ENCODE results near the gene ANAPC1. TPM values are rescaled to one million over a fixed set of nuclear protein-coding genes. Genes with fewer than 3 reads are reported as not detected.
"Not testable (repeated sequence)": the region's sequence is repeated elsewhere in the genome, so short reads cannot be mapped to it uniquely, and the experiment has no call there.

Gene ANAPC1
- total RNA-seq, 4 donors from 2014 or later, result 20.5 to 61.0 (median 42.7) TPM

DNA sequence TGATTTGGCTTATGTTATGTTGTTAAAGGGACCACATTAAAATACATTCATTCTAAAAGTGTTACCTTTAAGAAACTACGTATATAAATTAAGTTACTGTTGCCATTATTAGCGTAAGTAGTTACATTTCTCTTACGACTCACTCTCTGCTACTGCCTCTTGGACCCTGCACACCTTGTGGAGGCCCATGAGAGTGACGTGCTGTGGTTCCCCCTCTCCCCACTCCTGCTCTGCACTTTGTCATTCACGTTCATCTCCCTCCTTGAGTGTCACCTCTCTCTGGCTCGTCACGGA is 13.6 kb upstream of the ANAPC1 start:
- intact Hi-C loops (cut with DNase I), result loop anchor here (2.0 kb wide), 1 partner anchor 147 kb away; no protein-coding TSS in a partner anchor
- H3K4me3 ChIP-seq, result peak overlapping the region; percentile 63 to 86 (median 70)
- H3K27me3 ChIP-seq, result peaks cover 0 to 23% (median 0%) of the 10 kb centered on the region in 4 donors
- no peak for DNase-seq
- peaks cover 12 to 59% (median 17%) of the 10 kb centered on the region in 3 donors for H3K4me1 ChIP-seq
- no peaks in the 10 kb centered on the region for H3K9me3 ChIP-seq
- H3K36me3 ChIP-seq, result no peaks in the 10 kb centered on the region
- H3K27ac ChIP-seq, result peak overlapping the region; percentile 69 to 93 (median 83)
- WGBS, 2 donors, result 5 to 7% methylated on average over 5 to 7 of the region's 7 CpGs
- TF ChIP-seq, protein P1, sequence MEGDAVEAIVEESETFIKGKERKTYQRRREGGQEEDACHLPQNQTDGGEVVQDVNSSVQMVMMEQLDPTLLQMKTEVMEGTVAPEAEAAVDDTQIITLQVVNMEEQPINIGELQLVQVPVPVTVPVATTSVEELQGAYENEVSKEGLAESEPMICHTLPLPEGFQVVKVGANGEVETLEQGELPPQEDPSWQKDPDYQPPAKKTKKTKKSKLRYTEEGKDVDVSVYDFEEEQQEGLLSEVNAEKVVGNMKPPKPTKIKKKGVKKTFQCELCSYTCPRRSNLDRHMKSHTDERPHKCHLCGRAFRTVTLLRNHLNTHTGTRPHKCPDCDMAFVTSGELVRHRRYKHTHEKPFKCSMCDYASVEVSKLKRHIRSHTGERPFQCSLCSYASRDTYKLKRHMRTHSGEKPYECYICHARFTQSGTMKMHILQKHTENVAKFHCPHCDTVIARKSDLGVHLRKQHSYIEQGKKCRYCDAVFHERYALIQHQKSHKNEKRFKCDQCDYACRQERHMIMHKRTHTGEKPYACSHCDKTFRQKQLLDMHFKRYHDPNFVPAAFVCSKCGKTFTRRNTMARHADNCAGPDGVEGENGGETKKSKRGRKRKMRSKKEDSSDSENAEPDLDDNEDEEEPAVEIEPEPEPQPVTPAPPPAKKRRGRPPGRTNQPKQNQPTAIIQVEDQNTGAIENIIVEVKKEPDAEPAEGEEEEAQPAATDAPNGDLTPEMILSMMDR (IDR thresholded peaks at IDR 0.05), result no peak
- no peak for TF ChIP-seq POLR2A (IDR thresholded peaks at IDR 0.05)

DNA sequence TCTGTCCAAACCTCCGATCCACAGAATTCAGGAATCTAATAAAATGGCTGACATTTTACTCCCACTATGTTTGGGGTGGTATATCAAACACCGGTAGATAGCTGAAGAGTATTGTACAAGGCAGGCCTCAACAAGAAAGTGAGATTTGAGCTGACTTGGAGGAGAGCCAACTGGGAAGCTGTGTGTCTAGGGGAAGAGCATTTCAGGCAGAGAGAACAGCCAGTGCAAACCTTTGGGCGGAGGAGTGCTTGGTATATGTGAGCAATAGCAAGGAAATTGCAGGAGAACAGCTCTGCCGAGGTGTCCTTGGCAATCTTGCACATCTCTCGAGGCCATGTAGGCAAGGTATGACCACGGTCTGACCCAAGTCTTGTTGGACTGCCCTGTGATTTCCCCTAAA is 12.6 kb upstream of the ANAPC1 start:
- WGBS, 2 donors, result 56 to 59% methylated on average over 6 of the region's 6 CpGs
- Histone ChIP-seq H3K9me3 (no peaks in the 10 kb centered on the region), H3K4me3 (no peak overlapping the region), H3K27ac (no peak overlapping the region), H3K4me1 (peaks cover 12 to 57% (median 17%) of the 10 kb centered on the region in 3 donors), H3K36me3 (no peaks in the 10 kb centered on the region), H3K27me3 (peaks cover 0 to 23% (median 0%) of the 10 kb centered on the region in 4 donors)
- TF ChIP-seq, protein P1 (IDR thresholded peaks at IDR 0.05), result no peak
- no peak for DNase-seq
- intact Hi-C loops (cut with DNase I), result loop anchor here (2.0 kb wide), 1 partner anchor 148 kb away; no protein-coding TSS in a partner anchor

DNA sequence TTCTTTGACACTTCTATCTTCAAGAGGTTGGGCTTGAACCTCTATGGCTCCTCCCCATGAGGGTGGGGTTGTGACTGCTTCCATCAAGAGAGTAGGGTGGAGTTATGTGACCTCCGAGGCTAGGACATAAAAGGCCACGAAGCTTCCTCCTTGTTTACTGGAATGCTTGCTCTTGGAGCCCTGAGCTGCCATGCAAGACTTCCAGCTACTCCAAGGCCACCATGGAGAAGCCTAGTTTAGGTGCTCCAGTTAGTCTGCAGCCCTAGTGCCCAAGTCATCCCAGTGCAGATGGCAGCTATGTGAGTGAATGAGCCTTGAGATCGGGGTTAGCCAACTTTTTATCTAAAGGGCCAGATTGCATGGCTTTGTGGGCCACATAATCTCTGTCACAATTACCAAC is 12.0 kb upstream of the ANAPC1 start:
- DNase-seq, result no peak
- H3K27ac ChIP-seq, result no peak overlapping the region
- TF ChIP-seq, protein P1 (IDR thresholded peaks at IDR 0.05), result no peak
- TF ChIP-seq POLR2A (IDR thresholded peaks at IDR 0.05), result no peak
- WGBS, 2 donors, result 65 to 68% methylated on average over 2 to 3 of the region's 3 CpGs
- H3K4me1 ChIP-seq, result peaks cover 12 to 52% (median 17%) of the 10 kb centered on the region in 3 donors
- H3K36me3 ChIP-seq, result no peaks in the 10 kb centered on the region
- no peaks in the 10 kb centered on the region for H3K9me3 ChIP-seq
- peaks cover 0 to 23% (median 0%) of the 10 kb centered on the region in 4 donors for H3K27me3 ChIP-seq
- intact Hi-C loops (cut with DNase I), result loop anchor here (2.0 kb wide), 1 partner anchor 149 kb away; no protein-coding TSS in a partner anchor
- H3K4me3 ChIP-seq, result no peak overlapping the region

DNA sequence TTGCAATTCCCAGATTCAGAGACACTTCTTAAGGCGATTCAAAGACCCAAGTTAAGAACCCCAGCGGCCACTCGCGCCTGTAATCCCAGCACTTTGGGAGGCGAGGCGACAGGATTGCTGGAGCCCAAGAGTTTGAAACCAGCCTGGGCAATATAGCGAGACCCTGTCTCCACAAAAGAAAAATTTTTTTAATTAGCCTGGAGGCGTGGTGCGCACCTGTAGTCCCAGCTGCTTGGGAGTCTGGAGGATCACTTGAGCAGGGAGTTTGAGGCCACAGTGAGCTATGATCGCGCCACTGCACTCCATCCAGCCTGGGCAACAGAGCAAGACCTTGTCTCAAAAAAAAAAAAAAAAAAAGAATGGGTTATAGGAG is 585 bp upstream of the ANAPC1 start:
- Histone ChIP-seq H3K4me3 (peak overlapping the region; percentile 72 to 99 (median 82)), H3K4me1 (peaks cover 0 to 33% (median 6%) of the 10 kb centered on the region in 3 donors), H3K36me3 (peaks cover 0 to 11% (median 0%) of the 10 kb centered on the region in 3 donors), H3K9me3 (no peaks in the 10 kb centered on the region), H3K27ac (peak overlapping the region; percentile 87 to 94 (median 90)), H3K27me3 (no peaks in the 10 kb centered on the region)
- 14 to 43% methylated on average over 4 to 10 of the region's 11 CpGs for WGBS, 2 donors
- intact Hi-C loops (cut with DNase I), result no loop called here
- DNase-seq, result no peak
- no peak for TF ChIP-seq POLR2A (IDR thresholded peaks at IDR 0.05)
- TF ChIP-seq, protein P1 (IDR thresholded peaks at IDR 0.05), result peak in 1 of 6 experiments; percentile 16

DNA sequence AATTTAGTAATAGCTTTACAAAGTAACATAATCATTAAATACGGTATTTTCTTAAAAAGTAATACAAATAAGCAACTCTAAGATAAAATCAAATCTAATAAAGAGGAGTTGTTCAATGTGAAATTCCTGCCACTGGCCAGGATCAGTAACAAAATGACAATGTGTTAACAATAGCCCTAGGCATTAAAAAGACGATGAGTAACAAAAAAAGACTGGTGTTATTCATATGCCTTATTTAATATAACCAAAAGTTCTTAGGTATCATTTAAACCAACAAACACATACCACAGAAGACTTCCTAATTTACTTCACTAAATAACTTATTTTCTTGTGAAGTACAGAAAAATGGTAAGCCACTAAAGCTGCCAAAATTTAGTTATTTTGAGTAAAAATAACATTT is 11.2 kb downstream of the ANAPC1 start:
- H3K27me3 ChIP-seq; H3K4me3 ChIP-seq; H3K4me1 ChIP-seq; DNase-seq; intact Hi-C loops (cut with DNase I); H3K9me3 ChIP-seq; H3K27ac ChIP-seq: not testable (repeated sequence)
- WGBS, 2 donors, result 50 to 70% methylated on average over 1 to 2 of the region's 2 CpGs
- peaks cover 0 to 66% (median 0%) of the 10 kb centered on the region in 3 donors for H3K36me3 ChIP-seq

- 50 to 82% methylated on average over 2 to 3 of the region's 3 CpGs for WGBS, 2 donors
- DNase-seq; H3K27ac ChIP-seq; intact Hi-C loops (cut with DNase I); H3K9me3 ChIP-seq; H3K4me1 ChIP-seq; H3K4me3 ChIP-seq; H3K27me3 ChIP-seq: not testable (repeated sequence)
- peaks cover 0 to 69% (median 0%) of the 10 kb centered on the region in 3 donors for H3K36me3 ChIP-seq
These were observed 18.9 kb downstream of the ANAPC1 start for GRCh38 chr2:111865124-111865523.

DNA sequence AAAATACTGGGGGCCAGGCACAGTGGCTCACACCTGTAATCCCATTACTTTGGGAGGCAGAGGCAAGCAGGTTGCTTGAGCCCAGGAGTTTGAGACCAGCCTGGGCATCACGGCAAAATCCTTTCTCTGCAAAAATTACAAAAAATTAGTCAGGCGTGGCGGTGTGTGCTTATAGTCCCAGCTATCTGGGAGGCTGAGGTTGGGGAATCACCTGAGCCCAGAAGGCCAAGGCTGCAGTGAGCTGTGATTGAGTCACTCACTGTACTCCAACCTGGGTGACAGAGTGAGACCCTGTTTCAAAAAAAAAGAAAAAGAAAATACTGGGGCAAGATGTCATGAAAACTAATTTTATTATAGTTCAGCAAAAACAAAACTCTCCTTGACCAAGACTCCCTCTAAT is 24.0 kb downstream of the ANAPC1 start:
- H3K27me3 ChIP-seq; H3K27ac ChIP-seq; H3K4me1 ChIP-seq; intact Hi-C loops (cut with DNase I); H3K9me3 ChIP-seq; H3K4me3 ChIP-seq; DNase-seq: not testable (repeated sequence)
- WGBS, 2 donors, result 77% methylated on average over 3 of the region's 3 CpGs; no CpG with 5 or more reads in 1 of the 2 donors
- H3K36me3 ChIP-seq, result peaks cover 0 to 65% (median 0%) of the 10 kb centered on the region in 3 donors

- intact Hi-C loops (cut with DNase I); H3K4me1 ChIP-seq: not testable (repeated sequence)
These were observed 31.4 kb downstream of the ANAPC1 start for GRCh38 chr2:111852544-111852943.

More at GRCh38 chr2:111852544-111852943, 31.4 kb downstream of the ANAPC1 start:
- H3K36me3 ChIP-seq, result peaks cover 0 to 73% (median 0%) of the 10 kb centered on the region in 3 donors
- not testable (repeated sequence) for H3K4me3 ChIP-seq, H3K27ac ChIP-seq, H3K27me3 ChIP-seq, DNase-seq, H3K9me3 ChIP-seq
- WGBS, 2 donors, result 72 to 88% methylated on average over 2 to 3 of the region's 3 CpGs
